Prostate gland (tissue), 2 donors: Measurements from ENCODE around the gene ACTR3.

Experiments used
- POLR2A ChIP-seq: fragments of 450-650 bp; IDR thresholded peaks from one replicate; pipeline ENCODE4 v1.6.1; 2016; ENCODE audit warnings: antibody characterized with exemption, mild to moderate bottlenecking
- TF ChIP-seq, protein P1 (sequence below), 4 experiments: fragments of 200-600 bp in 2 of 4; fragments of 450-650 bp in 2 of 4; sonication (generic) in 2 of 4; IDR thresholded peaks; 1 replicate in 3 of 4; 2 replicates in 1 of 4; pipeline ENCODE4 v1.5.1; 2016 to 2019; ENCODE audit warnings: antibody characterized with exemption in 4 of 4, mild to moderate bottlenecking in 2 of 4, moderate library complexity in 2 of 4

DNA sequence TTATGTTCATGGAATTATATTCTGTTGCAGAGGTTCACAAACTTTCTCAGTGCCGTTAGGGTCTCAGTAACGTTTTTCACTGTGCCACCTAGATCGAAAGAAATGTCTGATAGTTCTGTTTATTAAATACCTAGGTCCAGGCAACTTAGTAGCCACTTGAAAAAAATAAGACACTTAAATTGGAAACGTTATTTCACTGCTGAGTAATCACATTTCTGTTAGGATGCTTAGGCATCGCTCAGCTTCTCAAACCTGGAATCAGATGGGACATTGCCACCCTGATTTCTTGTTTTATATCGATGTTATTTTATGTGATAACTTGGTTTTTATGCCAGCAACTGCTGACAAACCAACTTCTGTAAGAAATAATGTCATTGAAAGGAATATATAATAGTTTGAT is 36.0 kb downstream of the ACTR3 start:
- no peak for TF ChIP-seq POLR2A
- TF ChIP-seq, protein P1, sequence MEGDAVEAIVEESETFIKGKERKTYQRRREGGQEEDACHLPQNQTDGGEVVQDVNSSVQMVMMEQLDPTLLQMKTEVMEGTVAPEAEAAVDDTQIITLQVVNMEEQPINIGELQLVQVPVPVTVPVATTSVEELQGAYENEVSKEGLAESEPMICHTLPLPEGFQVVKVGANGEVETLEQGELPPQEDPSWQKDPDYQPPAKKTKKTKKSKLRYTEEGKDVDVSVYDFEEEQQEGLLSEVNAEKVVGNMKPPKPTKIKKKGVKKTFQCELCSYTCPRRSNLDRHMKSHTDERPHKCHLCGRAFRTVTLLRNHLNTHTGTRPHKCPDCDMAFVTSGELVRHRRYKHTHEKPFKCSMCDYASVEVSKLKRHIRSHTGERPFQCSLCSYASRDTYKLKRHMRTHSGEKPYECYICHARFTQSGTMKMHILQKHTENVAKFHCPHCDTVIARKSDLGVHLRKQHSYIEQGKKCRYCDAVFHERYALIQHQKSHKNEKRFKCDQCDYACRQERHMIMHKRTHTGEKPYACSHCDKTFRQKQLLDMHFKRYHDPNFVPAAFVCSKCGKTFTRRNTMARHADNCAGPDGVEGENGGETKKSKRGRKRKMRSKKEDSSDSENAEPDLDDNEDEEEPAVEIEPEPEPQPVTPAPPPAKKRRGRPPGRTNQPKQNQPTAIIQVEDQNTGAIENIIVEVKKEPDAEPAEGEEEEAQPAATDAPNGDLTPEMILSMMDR (IDR thresholded peaks at IDR 0.05), result no peak
